ENCODE data around the gene KCNJ14.

The KCNJ14 gene

DNA sequence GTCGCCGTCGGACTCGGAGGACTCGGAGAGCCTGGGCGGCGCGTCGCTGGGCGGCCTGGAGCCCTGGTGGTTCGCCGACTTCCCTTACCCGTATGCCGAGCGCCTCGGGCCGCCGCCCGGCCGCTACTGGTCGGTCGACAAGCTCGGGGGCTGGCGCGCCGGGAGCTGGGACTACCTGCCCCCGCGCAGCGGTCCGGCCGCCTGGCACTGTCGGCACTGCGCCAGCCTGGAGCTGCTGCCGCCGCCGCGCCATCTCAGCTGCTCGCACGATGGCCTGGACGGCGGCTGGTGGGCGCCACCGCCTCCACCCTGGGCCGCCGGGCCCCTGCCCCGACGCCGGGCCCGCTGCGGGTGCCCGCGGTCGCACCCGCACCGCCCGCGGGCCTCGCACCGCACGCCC is 12.1 kb upstream of the KCNJ14 start:
- Histone ChIP-seq H2BK120ac (ENCODE audit: low read depth, low read length) (no peak overlapping the region), H3K79me2 (ENCODE audit: control insufficient read depth, insufficient read depth, low read length) (peaks cover 7% of the 10 kb centered on the region), H3K4me1 (ENCODE audit: control insufficient read depth, low read depth, low read length) (peaks cover 8% of the 10 kb centered on the region), H2BK5ac (ENCODE audit: low read length) (no peak overlapping the region), H3K56ac (ENCODE audit: low read length) (no peak overlapping the region), H3K4ac (ENCODE audit: low read depth, low read length) (no peak overlapping the region), H3K36me3 (ENCODE audit: control insufficient read depth, insufficient read depth, low read length) (no peaks in the 10 kb centered on the region), H4K5ac (ENCODE audit: low read length) (no peak overlapping the region), H2BK15ac (replicated peaks; ENCODE audit: low read depth) (no peak overlapping the region), H2AK5ac (ENCODE audit: low read length) (no peak overlapping the region), H3K27ac (ENCODE audit: low read depth, low read length) (no peak overlapping the region), H3K4me3 (ENCODE audit: low read length) (no peak overlapping the region), H3K9ac (ENCODE audit: low read length) (no peak overlapping the region), H3K4me2 (ENCODE audit: low read length) (no peak overlapping the region), H4K8ac (ENCODE audit: low read depth, low read length) (no peak overlapping the region), H3K79me1 (ENCODE audit: low read length) (peaks cover 4% of the 10 kb centered on the region), H3K27me3 (ENCODE audit: insufficient read depth, low read length, poor library complexity) (no peaks in the 10 kb centered on the region), H3K18ac (ENCODE audit: low read length) (no peak overlapping the region), H3K23ac (ENCODE audit: low read length) (no peak overlapping the region)
- no peak for DNase-seq
- no CpG with 5 or more reads among the region's 60 CpGs for WGBS (ENCODE audit: extremely low coverage, insufficient coverage, low lambda C conversion rate)

GRCh38 chr19:48443731-48444128 is 11.6 kb upstream of the KCNJ14 start:
- H2BK120ac ChIP-seq (ENCODE audit: low read depth, low read length), result no peak overlapping the region
- H3K27ac ChIP-seq (ENCODE audit: low read depth, low read length), result no peak overlapping the region
- no peak overlapping the region for H3K4me2 ChIP-seq (ENCODE audit: low read length)
- H3K79me1 ChIP-seq (ENCODE audit: low read length), result peaks cover 7% of the 10 kb centered on the region
- H4K5ac ChIP-seq (ENCODE audit: low read length), result no peak overlapping the region
- no peak overlapping the region for H2AK5ac ChIP-seq (ENCODE audit: low read length)
- H3K4me3 ChIP-seq (ENCODE audit: low read length), result no peak overlapping the region
- H2BK5ac ChIP-seq (ENCODE audit: low read length), result no peak overlapping the region
- no peaks in the 10 kb centered on the region for H3K36me3 ChIP-seq (ENCODE audit: control insufficient read depth, insufficient read depth, low read length)
- no peak overlapping the region for H3K56ac ChIP-seq (ENCODE audit: low read length)
- H4K8ac ChIP-seq (ENCODE audit: low read depth, low read length), result no peak overlapping the region
- no peak overlapping the region for H3K18ac ChIP-seq (ENCODE audit: low read length)
- no peak overlapping the region for H3K4ac ChIP-seq (ENCODE audit: low read depth, low read length)
- H3K27me3 ChIP-seq (ENCODE audit: insufficient read depth, low read length, poor library complexity), result no peaks in the 10 kb centered on the region
- WGBS (ENCODE audit: extremely low coverage, insufficient coverage, low lambda C conversion rate), result no CpG with 5 or more reads among the region's 45 CpGs
- no peak overlapping the region for H2BK15ac ChIP-seq (replicated peaks; ENCODE audit: low read depth)
- peaks cover 7% of the 10 kb centered on the region for H3K79me2 ChIP-seq (ENCODE audit: control insufficient read depth, insufficient read depth, low read length)
- no peak for DNase-seq
- H3K23ac ChIP-seq (ENCODE audit: low read length), result no peak overlapping the region
- H3K9ac ChIP-seq (ENCODE audit: low read length), result no peak overlapping the region
- H3K4me1 ChIP-seq (ENCODE audit: control insufficient read depth, low read depth, low read length), result peaks cover 8% of the 10 kb centered on the region

DNA sequence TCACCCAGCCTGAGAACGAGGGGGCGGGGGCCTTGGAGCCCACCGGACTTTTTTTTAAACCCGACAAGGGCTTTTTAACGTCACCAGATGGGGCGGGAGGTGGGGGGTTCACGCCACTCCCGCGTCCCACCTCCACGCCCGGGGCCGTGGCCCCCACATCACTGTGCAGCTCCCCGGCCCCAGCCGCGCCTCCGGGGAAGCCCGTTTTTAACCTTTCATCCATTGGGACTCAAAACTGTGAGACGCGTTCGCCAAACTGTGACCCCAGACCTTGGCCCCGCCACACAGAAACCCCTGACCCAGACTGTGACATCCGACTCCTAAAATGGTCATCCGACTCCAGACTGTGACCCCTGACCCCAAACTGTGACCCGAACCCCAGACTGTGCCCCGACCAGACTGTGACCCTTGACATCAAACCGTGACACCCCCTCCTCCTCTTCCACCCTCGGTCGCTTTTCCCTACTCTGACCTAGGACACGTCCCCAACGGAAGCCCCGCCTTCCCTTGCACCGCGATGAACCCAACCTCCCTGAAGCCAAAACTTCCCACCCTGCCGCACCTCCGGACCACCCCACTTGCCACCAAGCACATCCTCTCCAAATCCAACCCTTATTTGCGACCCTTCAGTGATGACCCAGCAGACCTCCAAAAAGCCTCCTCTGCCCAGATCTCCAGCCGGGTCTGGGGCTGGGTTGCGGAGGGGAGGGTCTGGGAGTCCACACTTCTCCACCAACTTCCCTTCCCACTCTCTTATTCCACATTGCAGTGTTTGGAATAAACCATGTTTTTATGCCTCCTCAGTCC is 11.0 kb upstream of the KCNJ14 start:
- DNase-seq, result no peak
- Histone ChIP-seq H3K4me2 (ENCODE audit: low read length) (no peak overlapping the region), H2BK5ac (ENCODE audit: low read length) (peak overlapping the region; percentile 48), H2BK120ac (ENCODE audit: low read depth, low read length) (no peak overlapping the region), H3K56ac (ENCODE audit: low read length) (peak overlapping the region; percentile 51), H3K4me1 (ENCODE audit: control insufficient read depth, low read depth, low read length) (peaks cover 8% of the 10 kb centered on the region), H3K9ac (ENCODE audit: low read length) (peak overlapping the region; percentile 88), H2BK15ac (replicated peaks; ENCODE audit: low read depth) (no peak overlapping the region), H3K27ac (ENCODE audit: low read depth, low read length) (no peak overlapping the region), H3K23ac (ENCODE audit: low read length) (no peak overlapping the region), H3K79me1 (ENCODE audit: low read length) (peaks cover 8% of the 10 kb centered on the region), H4K8ac (ENCODE audit: low read depth, low read length) (no peak overlapping the region), H3K4ac (ENCODE audit: low read depth, low read length) (no peak overlapping the region), H3K4me3 (ENCODE audit: low read length) (no peak overlapping the region), H2AK5ac (ENCODE audit: low read length) (no peak overlapping the region), H3K36me3 (ENCODE audit: control insufficient read depth, insufficient read depth, low read length) (no peaks in the 10 kb centered on the region), H3K27me3 (ENCODE audit: insufficient read depth, low read length, poor library complexity) (no peaks in the 10 kb centered on the region), H3K79me2 (ENCODE audit: control insufficient read depth, insufficient read depth, low read length) (peaks cover 7% of the 10 kb centered on the region), H4K5ac (ENCODE audit: low read length) (no peak overlapping the region), H3K18ac (ENCODE audit: low read length) (no peak overlapping the region)
- WGBS (ENCODE audit: extremely low coverage, insufficient coverage, low lambda C conversion rate), result no CpG with 5 or more reads among the region's 38 CpGs

DNA sequence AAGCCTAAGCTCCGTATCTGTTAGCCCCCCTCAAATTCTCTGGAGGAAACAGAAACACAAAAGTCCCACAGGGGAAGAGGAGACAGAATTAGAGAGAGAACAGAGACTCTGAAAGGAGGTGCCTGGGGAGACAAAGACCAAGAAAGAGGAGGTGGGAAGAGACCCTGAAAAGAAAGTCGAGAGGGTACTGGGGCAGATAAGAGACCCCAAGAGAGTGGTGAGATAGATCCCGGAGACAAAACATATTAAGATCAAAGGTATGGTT is 10.5 kb upstream of the KCNJ14 start:
- WGBS (ENCODE audit: extremely low coverage, insufficient coverage, low lambda C conversion rate), result no CpG with 5 or more reads among the region's 3 CpGs

GRCh38 chr19:48445256-48445605 is 10.1 kb upstream of the KCNJ14 start:
- no CpG with 5 or more reads among the region's 6 CpGs for WGBS (ENCODE audit: extremely low coverage, insufficient coverage, low lambda C conversion rate)
- Histone ChIP-seq H2BK5ac (ENCODE audit: low read length) (no peak overlapping the region), H3K4me3 (ENCODE audit: low read length) (peak overlapping the region; percentile 97), H3K4ac (ENCODE audit: low read depth, low read length) (no peak overlapping the region), H3K79me2 (ENCODE audit: control insufficient read depth, insufficient read depth, low read length) (peaks cover 7% of the 10 kb centered on the region), H3K4me1 (ENCODE audit: control insufficient read depth, low read depth, low read length) (peaks cover 8% of the 10 kb centered on the region), H2BK15ac (replicated peaks; ENCODE audit: low read depth) (no peak overlapping the region), H4K8ac (ENCODE audit: low read depth, low read length) (no peak overlapping the region), H3K27me3 (ENCODE audit: insufficient read depth, low read length, poor library complexity) (no peaks in the 10 kb centered on the region), H3K27ac (ENCODE audit: low read depth, low read length) (peak overlapping the region; percentile 7), H2BK120ac (ENCODE audit: low read depth, low read length) (no peak overlapping the region), H3K18ac (ENCODE audit: low read length) (no peak overlapping the region), H3K4me2 (ENCODE audit: low read length) (peak overlapping the region; percentile 6), H4K5ac (ENCODE audit: low read length) (no peak overlapping the region), H3K56ac (ENCODE audit: low read length) (peak overlapping the region; percentile 51), H3K36me3 (ENCODE audit: control insufficient read depth, insufficient read depth, low read length) (peaks cover 4% of the 10 kb centered on the region), H3K23ac (ENCODE audit: low read length) (no peak overlapping the region), H3K79me1 (ENCODE audit: low read length) (peaks cover 8% of the 10 kb centered on the region), H3K9ac (ENCODE audit: low read length) (peak overlapping the region; percentile 88), H2AK5ac (ENCODE audit: low read length) (no peak overlapping the region)
- DNase-seq, result peak; percentile 79

More for the DNA sequence above, 10.5 kb upstream of the KCNJ14 start:
- Histone ChIP-seq H3K56ac (ENCODE audit: low read length) (peak overlapping the region; percentile 51), H3K79me2 (ENCODE audit: control insufficient read depth, insufficient read depth, low read length) (peaks cover 7% of the 10 kb centered on the region), H2BK15ac (replicated peaks; ENCODE audit: low read depth) (no peak overlapping the region), H3K4me1 (ENCODE audit: control insufficient read depth, low read depth, low read length) (peaks cover 8% of the 10 kb centered on the region), H3K4me2 (ENCODE audit: low read length) (peak overlapping the region; percentile 6), H2AK5ac (ENCODE audit: low read length) (no peak overlapping the region), H3K9ac (ENCODE audit: low read length) (peak overlapping the region; percentile 88), H4K5ac (ENCODE audit: low read length) (no peak overlapping the region), H2BK120ac (ENCODE audit: low read depth, low read length) (no peak overlapping the region), H3K18ac (ENCODE audit: low read length) (no peak overlapping the region), H3K23ac (ENCODE audit: low read length) (no peak overlapping the region), H2BK5ac (ENCODE audit: low read length) (no peak overlapping the region), H3K27me3 (ENCODE audit: insufficient read depth, low read length, poor library complexity) (no peaks in the 10 kb centered on the region), H3K4ac (ENCODE audit: low read depth, low read length) (no peak overlapping the region), H3K79me1 (ENCODE audit: low read length) (peaks cover 8% of the 10 kb centered on the region), H3K4me3 (ENCODE audit: low read length) (no peak overlapping the region), H4K8ac (ENCODE audit: low read depth, low read length) (no peak overlapping the region), H3K36me3 (ENCODE audit: control insufficient read depth, insufficient read depth, low read length) (peaks cover 2% of the 10 kb centered on the region), H3K27ac (ENCODE audit: low read depth, low read length) (no peak overlapping the region)
- DNase-seq, result no peak
